NCI-H146 (cell line): ENCODE results near the gene NFU1.

Experiments
- DNase-seq: peaks from one replicate; lab custom pipeline; 2025; lab: John Stamatoyannopoulos, UW

Gene NFU1

GRCh38 chr2:69436938-69437750, at the start of gene NFU1:
TSS of gene NFU1 (minus strand) at chr2:69437435. CDS start at chr2:69437422, 13 bp downstream.
- DNase-seq = peak; percentile 95

GRCh38 chr2:69483696-69484095, 46.5 kb upstream of the NFU1 start:
- DNase-seq = peak; percentile 67

- DNase-seq = no peak
Observed at GRCh38 chr2:69483024-69483423, 45.8 kb upstream of the NFU1 start.

GRCh38 chr2:69482471-69482870, 45.2 kb upstream of the NFU1 start:
- DNase-seq = no peak

GRCh38 chr2:69481421-69481820, 44.2 kb upstream of the NFU1 start:
- no peak for DNase-seq

DNA sequence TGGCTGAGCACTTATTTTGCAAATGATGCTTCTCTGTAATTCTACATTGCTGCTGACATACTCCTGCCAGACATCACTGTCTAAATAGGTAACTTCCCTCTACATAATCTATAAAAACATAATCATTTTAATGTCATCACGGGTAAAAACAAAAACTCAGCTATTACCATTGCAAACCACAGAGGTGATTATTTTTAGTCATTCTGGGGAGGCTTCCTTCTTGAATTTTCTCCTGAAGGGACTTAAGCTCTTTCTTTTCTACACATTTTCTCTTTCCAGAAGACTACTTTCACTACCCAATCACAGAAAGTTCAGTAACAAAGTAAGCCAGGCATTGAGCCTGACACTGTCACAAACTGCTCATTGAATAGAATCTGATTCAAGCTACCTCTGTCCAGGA, 40.4 kb upstream of the NFU1 start:
- no peak for DNase-seq

DNA sequence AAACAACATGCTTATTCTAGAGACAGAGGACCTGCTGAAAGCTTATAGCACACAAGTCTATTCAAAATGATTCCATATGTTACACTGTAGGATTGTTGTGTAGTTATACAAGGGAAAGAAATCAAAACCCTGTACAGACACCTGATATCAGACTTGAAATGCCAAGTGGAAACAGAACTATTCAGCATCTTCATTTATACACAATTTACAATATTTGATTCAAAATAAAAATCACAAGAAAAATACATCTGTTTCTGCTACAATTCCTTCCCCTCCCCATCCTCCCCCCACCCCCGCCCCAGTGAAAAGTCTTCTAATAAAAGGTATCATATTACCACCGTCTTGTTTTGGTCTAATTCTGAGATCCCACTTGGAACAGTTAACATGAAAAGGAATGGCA, 37.5 kb upstream of the NFU1 start:
- no peak for DNase-seq

- DNase-seq = no peak
Observed at GRCh38 chr2:69471793-69472192, 34.6 kb upstream of the NFU1 start.

DNA sequence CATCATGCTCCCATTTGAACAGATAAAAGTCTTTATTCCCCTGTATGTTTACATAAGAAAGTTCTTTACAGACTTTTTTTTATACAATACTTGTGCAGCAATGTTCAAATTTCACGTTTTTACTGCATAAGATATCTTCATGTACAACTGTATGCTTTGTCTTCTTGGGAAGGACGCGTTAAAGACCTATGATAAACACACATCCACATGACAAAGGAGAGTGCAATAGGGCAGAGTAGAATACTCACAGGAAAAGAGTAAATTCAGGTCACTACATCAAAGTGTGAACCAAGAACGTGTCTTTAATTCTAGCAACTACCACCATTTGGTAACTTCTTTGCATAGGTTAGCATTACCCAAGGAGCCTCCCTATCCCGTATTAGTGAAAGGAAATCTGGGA, 33.7 kb upstream of the NFU1 start:
- no peak for DNase-seq

GRCh38 chr2:69469784-69470183, 32.5 kb upstream of the NFU1 start:
- no peak for DNase-seq

DNA sequence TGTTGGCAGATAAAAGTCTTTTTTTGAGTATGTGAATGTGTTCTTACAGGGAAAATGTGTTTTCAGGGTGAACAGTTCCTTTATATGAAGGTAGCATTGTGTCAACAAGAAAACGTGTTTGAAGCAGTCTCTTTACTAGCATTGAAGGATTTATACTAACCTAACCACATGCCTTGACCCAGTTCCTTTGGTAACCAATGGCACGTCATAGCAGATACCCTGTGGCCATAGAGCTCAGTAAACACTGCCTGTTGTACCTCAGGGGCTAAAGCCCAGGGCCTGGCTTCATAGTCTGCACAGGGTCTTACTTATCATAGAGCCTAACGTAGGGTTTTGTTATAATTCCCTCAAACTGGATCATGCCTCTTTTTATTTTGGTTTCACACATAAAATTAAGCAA, 32.1 kb upstream of the NFU1 start:
- no peak for DNase-seq

DNA sequence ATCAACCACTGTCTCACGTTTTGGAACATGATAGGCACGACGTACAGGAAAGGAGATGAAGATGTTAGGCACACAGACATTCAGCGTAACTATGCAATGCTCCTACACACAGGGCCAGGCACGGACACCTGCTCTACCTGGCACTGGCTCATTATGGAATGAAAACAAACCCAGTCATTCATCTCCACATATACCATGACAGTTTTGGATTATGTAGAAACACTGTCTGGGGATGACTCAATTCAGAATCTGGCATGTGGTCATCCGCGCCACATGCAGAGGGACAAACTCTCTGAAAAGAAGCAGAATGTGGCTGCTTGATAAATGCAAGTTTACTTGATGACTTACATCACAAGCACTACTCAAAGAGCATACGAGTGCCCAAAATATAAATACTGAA, 29.5 kb upstream of the NFU1 start:
- DNase-seq = no peak

- DNase-seq = no peak
Observed at GRCh38 chr2:69465513-69466456, 28.6 kb upstream of the NFU1 start.

DNA sequence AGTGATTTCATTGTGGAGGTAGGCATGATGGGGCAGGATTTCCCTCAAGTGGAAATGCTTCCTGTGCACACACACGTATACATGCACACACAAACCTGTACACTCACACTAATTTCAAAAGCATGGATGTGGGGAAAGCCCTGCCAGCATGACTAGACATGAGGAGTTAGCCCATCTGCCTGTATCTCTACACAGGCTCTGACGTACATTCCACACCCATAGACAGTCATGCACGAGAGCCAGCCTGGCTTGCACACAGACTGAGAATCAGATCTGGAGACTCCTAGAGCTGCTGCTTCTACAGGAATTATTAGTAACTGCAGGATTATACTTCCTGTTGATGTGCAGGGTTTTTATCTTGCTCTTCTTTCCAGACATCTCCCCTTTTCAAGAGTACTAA, 27.3 kb upstream of the NFU1 start:
- no peak for DNase-seq

- no peak for DNase-seq
Observed at GRCh38 chr2:69462780-69463179, 25.5 kb upstream of the NFU1 start.

DNA sequence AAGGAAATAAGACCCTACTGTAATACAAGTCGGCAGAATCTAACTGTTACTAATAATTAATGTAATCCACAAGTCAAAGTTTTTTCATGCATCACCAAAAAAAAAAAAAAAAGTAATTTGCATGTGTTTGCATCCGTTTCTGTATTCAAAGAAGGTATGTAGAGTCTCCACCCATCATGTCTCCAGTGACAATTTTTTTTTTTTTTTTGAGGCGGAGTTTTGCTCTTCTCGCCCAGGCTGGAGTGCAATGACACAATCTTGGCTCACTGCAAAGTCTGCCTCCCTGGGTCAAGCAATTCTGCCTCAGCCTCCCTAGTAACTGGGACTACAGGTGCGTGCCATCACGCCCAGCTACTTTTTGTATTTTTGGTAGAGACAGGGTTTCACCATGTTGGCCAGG, 24.2 kb upstream of the NFU1 start:
- DNase-seq = no peak

DNA sequence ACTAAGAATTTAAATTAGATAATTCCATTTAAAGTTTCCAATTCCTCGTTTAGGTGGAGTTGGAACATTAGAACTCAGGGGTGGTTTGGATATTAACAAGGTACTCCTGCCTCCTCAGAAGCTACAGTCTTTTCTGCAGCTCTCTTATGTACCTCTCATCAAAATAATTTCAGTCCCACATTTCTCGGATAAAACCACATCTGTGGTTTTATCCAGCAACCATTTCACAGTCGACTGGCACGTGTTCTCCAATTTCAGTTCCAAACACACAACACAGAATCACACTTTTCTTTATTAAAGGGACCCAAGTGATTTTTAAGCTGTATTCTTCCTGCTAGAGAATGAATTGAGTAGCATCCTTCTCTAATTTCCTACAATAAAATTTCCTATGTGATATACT, 22.7 kb upstream of the NFU1 start:
- no peak for DNase-seq

DNA sequence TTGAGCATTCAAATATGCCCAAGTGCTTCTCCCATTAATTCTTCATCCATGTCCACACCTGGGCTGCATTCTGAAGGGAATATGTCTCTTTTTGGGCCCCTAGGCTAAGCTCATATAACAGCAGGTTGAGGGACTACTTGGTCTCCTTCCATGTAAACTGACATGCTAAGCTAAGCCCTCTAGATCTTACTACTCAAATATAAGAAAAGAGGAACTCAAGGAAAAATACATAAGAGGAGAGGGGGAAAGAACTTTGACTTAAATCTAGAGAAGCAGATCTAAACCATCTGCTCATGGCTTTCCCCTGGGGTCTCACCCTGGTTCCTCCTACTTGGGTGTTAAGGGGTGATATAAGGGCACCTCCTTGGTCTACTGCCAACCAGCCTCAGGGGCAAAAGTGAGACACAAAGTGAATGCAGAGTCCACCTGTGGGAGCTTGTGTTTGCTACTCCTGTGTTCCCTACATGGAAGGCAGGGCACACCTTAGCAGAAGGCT, 19.8 kb upstream of the NFU1 start:
- DNase-seq = no peak

DNA sequence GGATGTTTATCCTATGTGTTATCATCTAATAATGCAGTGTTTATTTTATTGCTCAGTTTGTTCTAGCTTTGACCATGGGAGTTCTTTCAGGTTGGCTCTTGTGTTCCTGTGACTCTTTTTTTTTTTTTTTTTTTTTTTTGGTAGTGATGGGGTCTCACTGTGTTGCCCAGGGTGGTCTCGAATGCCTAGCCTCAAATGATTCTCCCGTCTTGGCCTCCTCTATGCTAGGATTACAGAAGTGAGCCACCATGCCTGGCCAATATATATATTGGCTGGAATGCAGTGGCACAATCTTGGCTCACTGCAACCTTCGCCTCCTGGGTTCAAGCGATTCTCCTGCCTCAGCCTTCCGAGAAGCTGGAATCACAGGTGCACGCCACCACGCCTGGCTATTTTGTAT, 18.9 kb upstream of the NFU1 start:
- DNase-seq = no peak

DNA sequence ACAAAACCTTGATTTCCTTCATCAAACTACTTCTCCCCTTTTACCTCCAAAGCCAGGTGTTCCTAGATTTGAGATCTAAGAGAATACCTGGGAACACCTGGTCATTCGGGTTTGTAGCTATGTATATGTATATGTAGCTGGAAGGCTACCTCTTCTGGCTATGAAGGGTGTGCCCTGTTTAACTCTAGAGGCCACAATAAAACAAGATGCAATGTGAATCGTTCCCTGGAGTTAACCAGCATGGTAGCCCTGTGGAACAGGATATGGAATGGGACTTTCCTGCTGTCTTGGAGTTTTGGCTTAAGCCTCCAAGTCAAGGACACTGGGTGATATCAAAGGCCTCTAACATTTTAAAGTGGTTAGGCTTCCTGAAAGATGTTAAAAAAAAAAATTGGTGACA, 17.7 kb upstream of the NFU1 start:
- DNase-seq = no peak

DNA sequence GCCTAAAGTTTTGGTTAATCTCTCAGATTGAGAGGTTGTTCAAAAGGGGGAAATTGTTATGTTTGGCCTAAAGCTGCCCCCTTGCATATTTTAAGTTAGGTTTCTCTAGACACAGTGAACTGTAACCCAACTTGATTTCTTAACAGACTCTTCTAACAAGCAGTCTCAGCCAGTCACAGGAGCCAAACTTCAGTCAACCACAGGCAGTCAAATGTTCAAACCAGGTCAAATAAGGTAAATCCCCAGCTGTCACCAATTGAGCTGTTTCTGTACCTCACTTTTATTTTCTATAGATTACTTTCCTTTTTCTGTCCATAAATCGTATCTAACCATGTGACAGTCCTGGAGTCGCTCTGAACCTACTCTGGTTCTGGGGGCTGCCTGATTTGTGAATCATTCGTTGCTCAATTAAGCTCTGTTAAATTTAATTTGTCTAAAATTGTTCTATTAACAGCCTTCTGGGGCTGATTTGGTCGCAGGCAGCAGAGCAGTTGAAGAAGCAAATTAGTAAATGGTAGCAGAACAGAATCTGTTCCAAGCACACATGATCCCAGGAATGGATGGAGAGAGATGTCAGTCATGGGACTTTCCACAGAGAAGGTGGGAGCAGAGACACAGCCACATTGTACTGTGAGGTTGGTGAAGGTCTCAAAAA, 16.4 kb upstream of the NFU1 start:
- no peak for DNase-seq

DNA sequence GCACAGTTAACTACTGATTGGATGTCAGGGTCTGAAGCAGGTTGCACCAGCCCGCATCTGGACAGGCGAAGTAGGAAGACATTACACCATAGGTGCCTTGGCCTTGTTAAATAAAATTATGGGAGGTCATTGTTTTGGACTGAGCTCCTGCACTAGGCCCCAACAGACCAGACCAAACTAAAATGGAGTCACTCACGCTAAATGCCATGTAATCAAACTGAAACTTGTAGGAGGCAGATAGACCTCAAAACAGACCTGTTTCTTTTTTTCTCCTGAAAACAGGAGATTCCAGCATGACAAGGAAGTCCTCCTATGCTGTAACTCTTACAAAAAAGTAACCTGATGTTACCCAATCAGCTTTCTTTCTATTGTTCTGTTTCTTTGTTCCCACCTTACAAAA, 15.5 kb upstream of the NFU1 start:
- no peak for DNase-seq
